Pons (tissue), 1 donor: Measurements from ENCODE around the gene NOX4.
"Not testable (repeated sequence)": the region's sequence is repeated elsewhere in the genome, so short reads cannot be mapped to it uniquely, and the experiment has no call there.

Experiments used
- DNase-seq: peaks from one replicate; pipeline ENCODE4 v3.0.0-alpha.2; 2016; ENCODE audit warnings: low spot score

The NOX4 gene

GRCh38 chr11:89458716-89459115, 32.5 kb downstream of the NOX4 start:
- DNase-seq, result no peak

DNA sequence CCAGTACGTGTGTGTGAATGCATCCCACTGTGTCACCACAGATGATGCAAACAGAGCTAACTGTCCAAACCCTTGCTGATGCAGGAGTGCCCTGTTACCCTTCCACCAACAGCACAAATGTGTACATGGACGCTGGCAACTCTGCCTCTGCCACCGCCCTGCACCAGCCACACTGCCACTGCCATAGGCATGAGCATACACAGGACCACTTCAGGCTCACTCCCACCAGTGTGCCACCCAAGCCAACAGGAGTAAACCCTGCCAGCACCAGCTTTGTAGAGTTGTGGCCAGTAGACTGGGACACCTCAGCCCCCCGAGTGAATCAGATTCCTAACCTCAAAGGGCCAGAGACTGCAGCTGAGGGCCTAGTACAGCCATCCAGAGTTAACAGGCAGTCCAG, 34.0 kb downstream of the NOX4 start:
- DNase-seq, result no peak

DNA sequence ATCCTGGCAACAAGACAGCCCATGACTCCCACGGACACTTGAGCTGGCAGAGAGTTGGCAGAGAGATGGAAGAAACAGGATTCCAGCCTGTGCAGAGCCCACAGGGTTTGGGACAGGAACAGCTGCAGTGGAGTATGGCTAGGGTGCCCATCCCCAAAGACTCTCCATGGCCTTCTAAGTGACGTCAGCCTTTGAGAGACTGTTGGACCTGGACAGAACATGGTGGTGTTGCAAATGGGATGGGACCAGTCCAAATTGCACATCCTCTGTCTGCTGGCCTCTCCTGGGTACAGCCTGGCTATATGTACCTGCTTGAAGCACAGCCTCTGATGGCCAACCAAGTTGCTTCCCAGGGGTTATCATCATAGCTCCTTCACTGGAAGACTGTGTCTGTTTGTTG, 34.5 kb downstream of the NOX4 start:
- no peak for DNase-seq

DNA sequence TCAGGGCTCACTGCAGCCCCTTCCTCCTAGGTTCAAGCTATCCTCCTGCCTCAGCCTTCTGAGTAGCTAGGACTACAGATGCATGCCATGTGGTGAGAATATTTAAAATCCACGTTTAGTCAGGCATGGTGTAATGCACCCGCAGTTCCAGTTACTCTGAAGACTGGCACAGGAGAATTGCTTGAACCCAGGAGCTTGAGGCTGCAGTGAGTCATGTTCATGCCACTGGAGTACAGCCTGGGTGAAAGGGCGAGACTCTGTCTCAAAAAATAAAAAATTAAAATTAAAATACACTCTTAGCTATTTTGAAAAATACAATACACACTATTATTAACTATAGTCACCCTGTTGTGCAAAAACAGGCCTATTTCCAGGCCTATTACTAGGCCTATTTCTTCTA, 38.4 kb downstream of the NOX4 start:
- DNase-seq, result no peak

DNA sequence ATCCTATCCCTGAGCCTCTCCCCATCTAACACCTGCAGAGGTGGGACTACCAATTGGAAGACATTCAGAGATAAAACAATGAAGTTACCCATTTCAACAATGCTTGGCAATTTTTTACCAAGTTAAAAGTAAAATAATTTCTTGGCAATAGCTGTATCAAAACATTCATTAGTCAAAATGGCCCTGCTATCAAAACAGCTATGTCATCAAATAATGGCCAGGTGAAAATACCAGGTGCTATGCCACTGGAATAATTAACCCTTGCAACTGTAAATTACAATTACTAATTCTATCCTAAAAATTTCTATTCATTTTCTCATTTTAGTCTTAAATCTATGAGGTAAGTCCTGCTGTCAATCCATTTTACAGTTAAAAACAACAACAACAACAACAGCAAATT, 43.3 kb downstream of the NOX4 start:
- no peak for DNase-seq

GRCh38 chr11:89443361-89444322, 47.5 kb downstream of the NOX4 start:
- DNase-seq, result no peak

DNA sequence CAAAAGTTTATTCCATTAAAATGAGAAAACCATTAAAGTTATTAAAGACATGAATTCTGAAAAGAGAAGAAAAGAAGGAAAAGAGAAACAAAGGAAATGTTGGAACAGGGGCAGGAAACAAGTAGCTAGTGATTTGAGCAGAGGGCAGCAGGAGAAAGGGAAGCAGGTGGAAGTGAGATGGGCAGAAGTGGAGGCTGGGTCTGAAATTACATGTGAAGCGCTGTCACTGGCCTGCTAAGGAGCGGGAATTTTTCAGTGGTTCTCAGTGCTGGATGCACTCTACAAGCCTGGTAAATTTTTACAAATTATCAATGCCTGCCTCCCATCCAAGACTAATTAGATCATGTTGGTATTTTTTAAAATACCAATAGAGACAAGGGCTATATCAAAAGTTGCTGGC, 48.4 kb downstream of the NOX4 start:
- DNase-seq, result no peak

DNA sequence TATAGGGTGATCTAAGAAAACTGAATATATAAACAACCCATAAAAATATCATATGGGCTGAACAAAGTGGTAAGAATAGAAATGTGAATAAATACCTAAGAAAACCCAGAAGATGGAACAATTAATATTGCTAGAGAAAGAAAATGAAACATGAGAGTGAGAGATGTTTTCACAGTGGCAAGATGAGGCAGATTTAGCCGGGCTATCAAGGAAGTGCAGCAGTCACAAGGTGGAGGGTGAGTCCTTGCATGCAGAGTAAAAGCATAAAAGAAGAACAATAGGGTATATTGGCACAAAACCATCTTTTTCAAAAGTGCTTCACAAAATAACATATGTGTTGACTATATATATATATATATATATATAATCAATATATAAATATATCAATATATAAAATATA, 49.6 kb downstream of the NOX4 start:
- DNase-seq, result no peak

DNA sequence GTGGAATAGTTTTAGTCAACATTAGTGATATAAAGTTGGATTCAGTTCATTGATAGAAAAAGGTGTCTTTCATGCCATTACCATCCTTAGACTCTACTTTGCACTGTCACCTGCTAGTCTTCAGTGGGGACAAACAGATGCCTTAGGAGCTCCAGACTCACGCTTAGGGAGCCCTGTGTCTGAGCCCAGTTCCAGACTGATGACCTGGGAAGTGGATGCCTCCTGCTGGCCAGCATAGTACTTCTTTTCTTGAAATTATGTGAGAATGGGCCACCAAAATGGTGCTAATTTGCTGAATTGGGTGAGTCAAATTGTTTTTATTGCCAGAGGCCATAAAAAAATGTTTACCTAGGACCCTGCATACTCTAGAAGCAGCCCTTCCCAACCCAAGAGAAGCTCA, 53.9 kb downstream of the NOX4 start:
- no peak for DNase-seq

DNA sequence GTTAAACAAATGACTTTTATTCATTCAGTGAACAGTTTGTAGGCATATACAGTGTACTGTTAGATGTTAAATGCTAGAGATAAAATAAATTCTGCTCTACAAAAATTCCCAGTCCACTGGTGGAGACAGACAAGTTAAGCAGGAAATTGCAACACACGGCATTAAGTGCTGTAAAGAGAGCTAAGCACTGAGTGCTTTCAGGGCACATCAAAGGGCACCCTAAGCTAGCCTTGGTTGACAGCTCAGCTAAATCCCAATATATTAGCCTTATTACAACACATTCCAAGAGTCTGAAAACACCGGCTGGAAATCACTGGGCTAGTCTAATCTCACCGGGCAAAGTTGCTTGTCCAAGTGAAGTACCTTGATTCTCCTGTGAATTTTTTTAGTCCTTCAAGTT, 55.1 kb downstream of the NOX4 start:
- no peak for DNase-seq

DNA sequence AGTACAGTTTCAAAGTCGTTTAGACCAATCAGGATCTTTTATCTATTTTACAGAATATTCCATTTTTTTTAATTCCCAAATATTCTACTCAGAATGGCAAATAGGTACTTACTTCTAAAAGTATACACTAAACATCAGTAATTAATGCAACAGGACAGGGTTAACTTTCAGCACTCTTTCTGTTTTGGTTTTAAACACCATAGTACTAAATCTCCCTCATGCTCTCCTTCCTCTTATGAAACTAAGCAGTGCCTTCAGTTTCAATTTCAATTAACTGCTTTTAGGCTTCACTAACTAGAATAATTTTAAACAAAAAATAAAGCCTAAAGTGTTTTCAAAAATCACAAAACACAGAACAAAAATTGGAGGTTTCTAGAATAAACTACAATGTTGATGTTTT, 57.9 kb downstream of the NOX4 start:
- no peak for DNase-seq

DNA sequence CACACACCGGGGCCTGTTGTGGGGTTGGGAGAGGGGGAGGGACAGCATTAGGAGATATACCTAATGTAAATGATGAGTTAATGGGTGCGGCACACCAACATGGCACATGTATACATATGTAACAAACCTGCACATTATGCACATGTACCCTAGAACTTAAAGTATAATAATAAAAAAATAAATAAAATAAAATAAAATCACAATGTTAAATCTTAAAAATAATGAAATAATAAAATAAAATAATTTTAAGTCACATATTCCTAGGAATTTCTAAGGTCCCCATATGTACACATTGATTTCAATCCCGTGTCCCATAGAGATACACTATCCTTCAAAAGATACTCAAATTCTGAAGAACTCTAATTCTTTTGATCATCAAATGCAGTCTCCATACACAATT, 59.0 kb downstream of the NOX4 start:
- DNase-seq, result not testable (repeated sequence)

GRCh38 chr11:89426501-89426900, 64.7 kb downstream of the NOX4 start:
- not testable (repeated sequence) for DNase-seq

GRCh38 chr11:89421718-89422117, 69.5 kb downstream of the NOX4 start:
- no peak for DNase-seq

DNA sequence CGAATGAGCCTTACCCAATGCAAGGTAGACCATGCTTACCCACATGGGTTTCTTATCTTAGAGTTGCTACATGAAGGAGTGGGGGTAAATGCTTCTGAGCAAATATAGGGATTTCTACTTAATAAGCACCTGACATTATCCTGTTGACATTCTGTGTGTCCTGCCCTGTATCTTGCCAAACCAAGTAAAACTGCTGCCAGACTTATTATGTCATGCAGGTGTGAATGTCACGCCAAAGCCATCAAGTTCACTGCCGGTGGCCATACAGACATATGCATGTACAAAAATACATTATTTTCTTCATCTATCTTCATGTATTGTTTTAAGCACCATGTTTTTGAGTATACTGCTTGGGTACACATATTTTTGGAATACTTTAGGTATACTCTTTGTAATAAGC, 70.2 kb downstream of the NOX4 start:
- no peak for DNase-seq

DNA sequence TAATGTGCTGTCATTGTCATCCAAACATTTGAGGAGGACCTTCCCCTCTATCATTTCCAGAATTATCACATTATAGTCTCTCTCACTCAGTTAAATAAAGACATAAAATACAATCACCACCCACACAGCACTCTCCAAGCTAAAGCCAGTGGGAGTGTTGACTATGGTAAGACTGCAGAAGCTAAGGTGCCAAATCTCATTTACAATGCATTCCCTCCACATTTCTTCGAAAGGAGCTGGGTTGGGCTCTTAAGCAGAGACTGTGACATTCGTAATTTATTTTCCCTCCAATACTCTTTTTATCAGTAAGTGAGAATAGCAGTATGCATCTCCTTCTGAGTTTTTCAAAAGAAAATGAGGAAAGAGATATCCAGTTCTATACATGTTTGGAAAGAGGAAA, 74.2 kb downstream of the NOX4 start:
- no peak for DNase-seq

GRCh38 chr11:89411112-89411511, 80.1 kb downstream of the NOX4 start:
- not testable (repeated sequence) for DNase-seq

GRCh38 chr11:89410666-89411065, 80.5 kb downstream of the NOX4 start:
- DNase-seq, result not testable (repeated sequence)

DNA sequence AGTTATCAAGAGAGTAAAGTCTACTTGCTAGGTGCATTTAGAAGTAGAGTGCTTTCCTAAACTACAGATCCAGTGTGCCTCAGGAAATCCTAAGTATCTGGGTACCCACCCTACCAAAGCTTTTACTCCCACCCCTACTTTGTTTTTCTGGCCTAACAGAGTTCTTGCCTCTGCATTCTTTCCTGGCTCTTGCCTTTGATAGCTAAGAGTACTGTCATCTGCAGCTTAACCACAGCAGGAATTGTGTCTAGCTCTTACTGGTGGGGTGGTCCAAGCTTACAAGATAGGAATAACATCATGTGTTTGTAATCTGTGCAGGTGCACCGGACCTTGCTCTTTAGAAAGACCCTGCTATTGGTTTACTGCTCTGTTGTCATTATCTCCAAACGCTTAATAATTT, 82.7 kb downstream of the NOX4 start:
- not testable (repeated sequence) for DNase-seq

DNA sequence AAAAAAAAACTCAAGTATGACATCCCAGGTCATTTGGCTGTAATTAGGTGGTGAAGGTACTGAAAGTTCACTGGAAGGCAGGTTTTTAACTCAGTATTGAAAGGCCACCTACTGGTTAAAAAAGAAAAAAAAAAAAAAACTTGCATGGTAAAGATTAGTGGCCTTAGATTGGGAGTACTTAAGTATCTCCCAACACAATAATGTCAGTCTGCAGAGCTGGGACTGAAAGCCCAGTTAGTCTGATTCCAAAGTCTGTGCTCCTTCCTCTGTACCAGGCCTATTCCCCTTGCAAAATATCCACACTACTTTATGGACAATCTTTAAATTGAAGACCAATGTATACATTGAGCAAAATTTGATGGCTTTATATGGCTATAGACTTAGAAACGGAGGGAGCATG, 85.5 kb downstream of the NOX4 start:
- no peak for DNase-seq

GRCh38 chr11:89391654-89392053, 99.5 kb downstream of the NOX4 start:
- not testable (repeated sequence) for DNase-seq

DNA sequence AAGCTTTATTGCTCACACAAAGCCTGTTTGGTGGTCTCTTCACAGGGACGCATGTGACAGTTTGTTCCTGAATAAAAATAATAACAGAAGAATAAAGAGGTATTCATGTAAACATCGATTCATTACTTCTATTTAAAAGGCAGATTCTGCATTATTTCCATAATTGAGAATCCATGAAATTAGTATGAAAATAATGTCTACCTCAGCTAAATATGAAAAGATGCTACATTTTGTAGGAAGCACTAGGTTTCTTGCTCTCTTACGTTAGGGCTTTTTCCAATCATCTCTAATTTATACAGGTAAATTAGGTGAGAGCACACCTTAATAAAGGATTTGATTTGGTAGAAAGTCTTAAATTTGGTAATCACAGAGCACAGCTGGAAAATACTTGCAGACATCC, 103.7 kb downstream of the NOX4 start:
- not testable (repeated sequence) for DNase-seq

GRCh38 chr11:89382986-89383385, 108.2 kb downstream of the NOX4 start:
- not testable (repeated sequence) for DNase-seq

GRCh38 chr11:89381094-89381493, 110.1 kb downstream of the NOX4 start:
- no peak for DNase-seq
